GM21526 (cell line): ENCODE data around the gene TMTC2.
"Not testable (repeated sequence)": the region's sequence is repeated elsewhere in the genome, so short reads cannot be mapped to it uniquely, and the experiment has no call there.

ENCODE experiments used
- ATAC-seq: cut with Tn5 transposase; IDR thresholded peaks from one replicate; pipeline ENCODE4 v1.9.1; 2021; ENCODE audit warnings: moderate library complexity; ENCODE audit not compliant: unreplicated experiment, low FRiP score

The TMTC2 gene

DNA sequence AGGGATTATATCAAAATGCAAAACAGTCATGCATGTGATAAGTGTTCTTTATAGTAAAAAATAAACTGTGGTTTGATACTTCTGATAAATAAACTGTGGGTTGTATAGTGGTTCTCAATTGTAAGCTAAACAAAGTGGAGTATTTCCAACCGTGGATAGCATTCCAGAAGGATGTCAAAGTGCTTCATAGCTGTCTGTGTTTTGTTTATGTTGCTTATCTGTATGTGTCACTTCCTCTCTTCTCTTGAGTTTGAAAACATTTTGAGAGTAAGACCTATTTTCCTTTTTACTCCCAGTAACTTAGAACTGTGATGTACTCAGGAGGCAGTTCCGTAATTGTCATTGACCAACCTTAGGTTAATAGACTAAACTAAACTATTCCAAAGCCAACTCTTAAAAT lies 415.8 kb downstream of the TMTC2 start:
- ATAC-seq: no peak

DNA sequence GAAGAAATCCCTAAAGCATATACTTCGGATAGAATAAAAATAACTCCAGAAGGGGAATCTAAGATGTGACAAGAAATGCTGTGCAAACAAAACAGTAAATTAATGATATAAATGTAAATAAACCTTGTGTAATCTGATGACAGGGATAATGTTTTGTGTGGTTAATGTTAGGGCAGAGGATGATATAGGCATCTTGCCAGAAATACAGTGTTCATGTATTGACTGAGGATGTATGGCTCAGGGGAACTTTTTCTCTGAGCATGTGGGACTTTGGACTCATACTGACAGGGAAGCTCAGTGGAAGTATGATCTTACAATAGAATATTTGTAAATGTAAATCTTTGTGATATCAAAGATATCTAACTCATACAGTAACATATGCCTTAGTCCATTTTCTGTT lies 420.2 kb downstream of the TMTC2 start:
- no peak for ATAC-seq

DNA sequence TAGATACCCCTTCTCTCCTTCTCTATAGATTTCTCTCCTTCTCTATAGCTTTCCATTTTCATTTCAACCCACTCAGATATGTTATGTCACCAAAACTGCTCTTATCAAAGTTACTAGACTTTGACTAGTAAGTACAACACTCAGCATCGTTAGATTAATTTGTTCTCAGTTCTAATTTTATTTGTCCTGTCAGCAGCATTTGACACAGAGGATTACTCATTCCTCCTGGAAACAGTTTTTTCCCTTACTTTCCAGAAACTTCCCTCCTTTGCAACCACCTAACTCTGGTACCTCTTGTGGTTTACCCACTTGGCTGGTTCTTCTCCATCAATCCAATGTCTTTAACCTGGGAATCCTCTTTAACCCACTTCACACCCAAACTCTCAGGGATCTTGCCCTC lies 423.7 kb downstream of the TMTC2 start:
- ATAC-seq: no peak

DNA sequence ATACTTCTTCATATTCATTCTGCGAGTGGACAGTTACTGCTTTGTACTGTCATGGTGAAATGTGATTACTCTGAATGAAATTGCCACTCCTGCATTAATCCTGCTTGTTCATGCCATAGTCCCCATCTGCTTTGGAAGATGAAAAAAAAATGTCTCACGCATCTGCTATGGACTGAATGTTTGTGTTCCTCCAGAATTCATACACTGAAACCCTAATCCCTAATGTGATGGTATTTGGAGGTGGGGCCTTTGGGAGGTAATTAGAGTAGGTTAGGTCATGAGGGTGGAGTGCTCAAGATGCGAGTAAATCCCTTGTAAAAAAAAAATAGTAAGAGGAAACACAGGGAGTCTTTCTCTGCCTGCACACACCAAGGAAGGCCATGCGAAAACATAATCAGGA lies 427.2 kb downstream of the TMTC2 start:
- ATAC-seq: no peak

DNA sequence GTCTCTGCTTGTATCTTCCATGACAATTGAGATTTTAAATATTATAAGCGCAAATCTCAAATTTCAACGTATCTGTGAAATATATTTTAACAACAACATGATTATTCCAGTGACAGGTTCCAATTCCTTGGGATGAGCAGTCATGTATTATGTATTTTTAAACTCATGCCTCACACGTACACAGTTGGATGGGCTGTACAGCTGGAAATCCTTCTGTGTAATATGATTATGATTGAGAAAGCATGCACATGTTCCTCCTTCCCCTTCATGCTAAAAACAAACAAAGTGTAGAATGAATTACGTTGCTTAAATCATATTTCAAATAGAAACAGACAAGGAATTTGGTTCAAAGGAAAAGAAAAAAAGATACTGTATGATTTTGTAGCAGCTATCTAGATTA lies 428.3 kb downstream of the TMTC2 start:
- no peak for ATAC-seq

- ATAC-seq: not testable (repeated sequence)
Measured at GRCh38 chr12:83117926-83118325, 431.2 kb downstream of the TMTC2 start.

- no peak for ATAC-seq
Measured at GRCh38 chr12:83121897-83122622, 435.4 kb downstream of the TMTC2 start.

- no peak for ATAC-seq
Measured at GRCh38 chr12:83122623-83122934, 435.9 kb downstream of the TMTC2 start.

DNA sequence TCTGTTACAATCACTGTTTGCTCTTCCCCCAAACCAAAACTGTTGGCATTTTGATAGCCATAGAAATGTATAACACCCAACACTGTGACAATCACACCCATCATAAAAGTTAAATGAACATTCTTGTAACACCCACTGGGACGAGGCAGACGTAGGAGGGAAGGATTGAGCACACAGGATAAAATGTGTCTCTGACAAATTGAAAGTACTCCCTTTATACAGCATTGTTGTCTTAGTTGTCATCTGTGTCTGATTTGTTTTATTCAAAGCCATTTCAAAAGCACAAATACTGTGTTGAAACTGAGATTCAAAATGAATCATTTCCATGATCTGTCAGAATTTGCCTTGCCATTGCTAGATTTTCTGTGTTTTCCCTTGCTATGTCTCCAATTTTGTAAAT lies 436.3 kb downstream of the TMTC2 start:
- ATAC-seq: no peak

DNA sequence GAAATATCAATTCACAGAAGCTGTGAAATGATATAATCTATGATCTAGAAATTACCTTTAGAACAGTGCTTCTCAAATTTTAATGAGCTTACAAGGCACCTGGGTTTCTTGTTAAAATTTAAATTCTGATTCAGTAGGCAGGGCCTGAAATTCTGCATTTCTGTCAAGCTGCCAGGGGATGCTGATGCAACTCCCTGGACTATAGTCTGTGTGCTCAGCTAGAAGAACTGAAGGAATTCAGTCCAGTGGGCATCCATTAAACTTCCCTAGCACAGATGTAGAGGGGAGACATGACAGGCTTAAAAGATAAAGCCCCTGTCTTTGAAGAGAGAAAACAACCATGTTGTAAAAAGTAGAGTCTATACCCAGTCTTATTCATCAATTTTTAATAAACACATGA lies 441.8 kb downstream of the TMTC2 start:
- no peak for ATAC-seq

- ATAC-seq: no peak
Measured at GRCh38 chr12:83130178-83130577, 443.5 kb downstream of the TMTC2 start.

GRCh38 chr12:83132360-83132759 lies 445.7 kb downstream of the TMTC2 start:
- ATAC-seq: no peak

- no peak for ATAC-seq
Measured at GRCh38 chr12:83136411-83136810, 449.7 kb downstream of the TMTC2 start.

DNA sequence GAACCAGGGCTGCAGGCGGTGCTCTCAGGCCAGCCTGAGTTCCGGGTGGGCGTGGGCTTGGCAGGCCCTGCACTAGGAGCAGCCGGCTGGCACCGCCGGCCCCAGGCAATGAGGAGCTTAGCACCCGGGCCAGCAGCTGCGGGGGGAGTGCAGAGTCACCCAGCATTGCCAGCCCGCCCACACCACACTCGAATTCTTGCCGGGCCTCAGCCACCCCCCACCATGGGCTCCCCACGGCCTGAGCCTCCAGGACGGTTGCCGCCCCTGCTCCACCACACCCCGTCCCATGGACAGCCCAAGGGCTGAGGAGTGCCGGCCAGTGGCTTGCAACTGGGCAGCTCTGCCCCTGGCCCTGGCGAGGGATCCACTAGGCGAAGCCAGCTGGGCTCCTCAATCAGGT lies 453.4 kb downstream of the TMTC2 start:
- no peak for ATAC-seq

DNA sequence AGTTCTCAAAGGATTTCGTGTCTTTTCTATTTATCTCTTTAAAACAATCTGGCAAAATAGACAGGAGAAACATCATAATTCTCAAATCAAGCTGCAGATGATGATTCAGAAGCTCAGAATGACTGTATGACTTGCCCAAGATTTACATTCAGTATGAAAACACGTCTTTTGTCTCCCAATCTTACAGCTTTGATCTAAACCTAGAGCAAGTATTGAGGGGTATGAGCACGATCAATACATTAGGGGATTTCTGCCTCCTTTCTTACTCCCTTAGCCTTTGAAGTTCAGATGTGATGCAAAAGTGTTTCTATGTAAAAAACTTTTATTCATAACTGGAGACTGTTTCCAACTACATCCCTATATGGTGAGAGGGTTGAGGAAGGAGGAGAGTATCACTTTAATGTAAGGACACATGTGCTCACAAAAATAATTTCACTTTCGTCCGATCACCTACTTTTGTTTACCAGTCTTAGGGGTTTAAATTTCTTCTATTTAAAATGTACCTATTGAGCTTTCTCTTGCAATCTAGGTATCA lies 454.8 kb downstream of the TMTC2 start:
- ATAC-seq: no peak

DNA sequence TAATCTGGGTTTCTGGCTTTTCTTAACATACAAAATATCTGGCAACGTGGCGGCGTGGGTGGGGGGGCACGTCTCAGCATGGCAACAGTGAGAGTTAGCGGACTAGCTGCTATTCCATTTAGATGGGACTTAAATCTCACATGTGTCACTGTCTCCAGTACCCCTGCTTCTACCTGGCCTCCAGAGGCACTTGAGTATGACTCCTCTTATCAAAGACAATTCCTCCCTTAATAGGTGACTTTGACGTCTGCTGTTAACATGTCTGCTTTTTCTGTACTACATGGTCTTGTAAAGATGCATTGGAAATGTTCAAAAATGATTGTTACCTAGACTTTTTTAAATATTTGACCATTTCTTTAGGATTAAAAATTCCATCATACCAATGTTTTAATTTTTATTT lies 456.2 kb downstream of the TMTC2 start:
- no peak for ATAC-seq

- ATAC-seq: no peak
Measured at GRCh38 chr12:83143950-83144349, 457.2 kb downstream of the TMTC2 start.

GRCh38 chr12:83145325-83145840 lies 458.7 kb downstream of the TMTC2 start:
- ATAC-seq: no peak

GRCh38 chr12:83147341-83147740 lies 460.6 kb downstream of the TMTC2 start:
- ATAC-seq: no peak

DNA sequence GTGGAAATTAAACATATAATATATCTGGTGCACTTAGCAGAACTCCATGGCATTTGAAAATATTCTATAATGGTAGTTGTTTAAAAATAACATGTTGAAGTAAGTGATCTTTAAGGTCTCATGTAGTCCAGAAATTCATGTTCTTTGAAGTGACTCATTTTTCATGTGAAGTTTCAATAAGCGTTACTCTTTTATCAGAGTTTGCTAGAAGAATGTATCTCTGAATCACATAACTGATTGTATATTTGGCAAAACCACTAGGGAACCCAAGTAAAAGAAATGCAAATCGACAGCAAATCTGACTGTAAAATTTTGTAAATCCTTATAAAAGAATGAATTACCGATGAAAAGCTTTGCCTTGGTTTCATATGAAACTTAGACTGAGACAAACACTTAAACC lies 463.3 kb downstream of the TMTC2 start:
- no peak for ATAC-seq

DNA sequence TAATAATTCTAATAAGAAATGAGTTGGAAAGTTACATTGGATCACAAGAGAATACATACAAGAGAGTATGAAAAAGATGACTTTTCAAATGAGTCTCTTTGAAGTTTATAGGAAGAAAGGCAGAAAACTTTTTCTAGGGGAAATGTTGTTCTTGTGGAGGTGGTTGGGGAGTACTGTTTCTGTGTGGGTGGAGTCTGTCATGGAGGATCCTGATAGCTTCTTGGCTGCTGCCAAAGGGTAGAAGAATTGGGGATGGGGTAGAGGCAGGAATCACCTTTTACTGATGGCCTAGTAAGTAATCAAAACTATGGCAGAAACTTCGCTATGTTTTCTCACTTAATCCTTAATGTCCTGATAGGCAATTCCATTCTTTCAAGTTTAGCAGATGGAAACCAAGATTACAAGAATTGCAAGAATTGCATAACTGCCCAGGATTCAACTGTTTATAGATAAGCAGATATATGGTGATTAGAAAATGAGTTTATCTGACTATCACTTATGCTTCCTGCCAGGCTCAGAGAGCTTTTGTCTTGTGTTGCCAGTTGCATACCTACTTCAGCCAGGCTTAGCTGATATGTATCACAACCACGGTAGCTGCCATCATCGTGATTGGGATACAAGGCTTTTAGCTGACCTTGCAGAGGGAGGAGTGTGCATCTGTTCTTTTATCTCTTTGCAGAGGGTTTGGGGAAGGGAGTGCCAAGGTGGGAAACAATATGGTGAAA lies 463.9 kb downstream of the TMTC2 start:
- no peak for ATAC-seq

DNA sequence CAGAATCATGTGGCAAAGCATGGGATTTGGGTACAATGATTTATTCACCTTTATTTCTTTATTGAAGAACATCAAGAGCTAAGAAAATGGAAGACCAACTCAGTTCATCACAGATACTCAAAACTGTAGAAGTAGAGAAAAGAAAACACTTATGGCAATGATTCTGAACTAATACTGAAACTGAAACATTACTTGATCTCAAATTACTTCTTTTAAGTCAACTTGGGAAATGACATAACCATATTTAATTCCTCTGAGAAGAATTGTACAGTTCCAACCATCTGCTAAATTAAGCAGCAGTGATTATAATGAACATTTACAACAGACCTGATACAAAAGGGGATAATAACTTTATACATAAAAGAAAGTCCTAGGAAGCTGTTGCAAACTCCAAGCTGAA lies 466.5 kb downstream of the TMTC2 start:
- peak; percentile 67 for ATAC-seq
